Measurements from ENCODE around the gene RARRES1. TPM values are rescaled to one million over a fixed set of nuclear protein-coding genes. Genes with fewer than 3 reads are reported as not detected.

RARRES1 gene
- total and polyA plus RNA-seq, 5 donors: 25.5 to 149 (median 62.9) TPM

DNA sequence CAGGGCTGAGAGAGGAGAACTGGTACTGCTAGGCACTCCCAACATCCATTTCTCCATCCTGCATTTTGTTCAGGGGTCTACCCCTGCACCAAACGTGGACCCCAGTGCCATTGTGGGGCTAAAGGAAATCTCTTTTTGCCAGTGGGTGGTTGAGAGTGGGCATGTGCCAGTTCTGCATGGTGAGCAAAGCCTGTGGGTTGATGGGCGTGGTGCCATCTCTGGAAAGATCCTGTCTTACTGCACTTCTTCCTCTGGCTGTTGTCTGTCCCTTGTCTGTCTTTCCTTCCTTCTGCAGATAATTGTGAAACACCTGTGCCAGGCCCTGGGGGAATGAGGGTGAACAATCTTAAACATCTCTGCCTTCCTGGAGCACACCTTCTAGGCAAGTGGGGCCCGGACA is 1.4 kb upstream of the RARRES1 start:
- intact Hi-C loops (cut with DNase I): loop anchor here in 1 of 4 donors (5.0 kb wide), 1 partner anchor 34 kb away; no protein-coding TSS in a partner anchor
- H3K27me3 ChIP-seq (ENCODE audit: control insufficient read depth, insufficient read depth): no peaks in the 10 kb centered on the region
- peak in 1 of 3 donors; percentile 30 for DNase-seq
- no peak for ATAC-seq
- H3K9me3 ChIP-seq (ENCODE audit: control insufficient read depth, low read length): no peaks in the 10 kb centered on the region
- 82% methylated on average over 3 of the region's 3 CpGs for WGBS
- no peak overlapping the region for H3K27ac ChIP-seq (ENCODE audit: low read length)
- no peak overlapping the region for H3K4me3 ChIP-seq (ENCODE audit: low read length)
- H3K4me1 ChIP-seq (ENCODE audit: control insufficient read depth, insufficient read depth, low read length): peaks cover 3% of the 10 kb centered on the region

- intact Hi-C loops (cut with DNase I): loop anchor here in 1 of 4 donors (5.0 kb wide), 1 partner anchor 34 kb away; no protein-coding TSS in a partner anchor
- no peaks in the 10 kb centered on the region for H3K27me3 ChIP-seq (ENCODE audit: control insufficient read depth, insufficient read depth)
- WGBS: 61% methylated on average over 15 of the region's 15 CpGs
- no peak for ATAC-seq
- H3K4me1 ChIP-seq (ENCODE audit: control insufficient read depth, insufficient read depth, low read length): peaks cover 3% of the 10 kb centered on the region
- no peak overlapping the region for H3K27ac ChIP-seq (ENCODE audit: low read length)
- H3K9me3 ChIP-seq (ENCODE audit: control insufficient read depth, low read length): no peaks in the 10 kb centered on the region
- H3K4me3 ChIP-seq (ENCODE audit: low read length): no peak overlapping the region
- no peak for DNase-seq
Observed at GRCh38 chr3:158732856-158733200, 571 bp upstream of the RARRES1 start.

DNA sequence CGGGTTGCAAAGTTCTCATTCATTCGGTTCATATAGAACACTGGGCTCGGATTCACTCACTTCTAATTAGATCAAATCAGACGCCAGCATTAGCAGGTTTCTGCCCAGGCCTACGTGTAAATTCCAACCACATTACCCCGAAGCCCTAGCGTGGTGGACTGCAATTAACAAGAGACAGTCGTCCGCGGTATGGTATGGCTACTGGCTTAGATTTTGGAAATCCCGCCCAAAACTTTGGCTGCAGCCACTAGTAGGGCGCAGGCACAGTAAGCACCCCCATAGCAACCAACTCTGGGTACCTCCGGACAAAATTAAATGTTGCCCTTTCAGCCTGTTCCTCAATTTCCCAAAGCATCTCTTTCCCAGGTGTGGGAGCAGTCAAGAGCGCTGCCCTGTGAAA is 771 bp downstream of the RARRES1 start:
- H3K4me3 ChIP-seq (ENCODE audit: low read length): peak overlapping the region; percentile 63
- H3K4me1 ChIP-seq (ENCODE audit: control insufficient read depth, insufficient read depth, low read length): peaks cover 3% of the 10 kb centered on the region

GRCh38 chr3:158728851-158729250 is 3.4 kb downstream of the RARRES1 start:
- Histone ChIP-seq H3K4me3 (ENCODE audit: low read length) (no peak overlapping the region), H3K4me1 (ENCODE audit: control insufficient read depth, insufficient read depth, low read length) (peaks cover 11% of the 10 kb centered on the region), H3K9me3 (ENCODE audit: control insufficient read depth, low read length) (no peaks in the 10 kb centered on the region), H3K27ac (ENCODE audit: low read length) (no peak overlapping the region), H3K27me3 (ENCODE audit: control insufficient read depth, insufficient read depth) (no peaks in the 10 kb centered on the region)
- intact Hi-C loops (cut with DNase I): loop anchor here in 1 of 4 donors (5.0 kb wide), 1 partner anchor 63 kb away; no protein-coding TSS in a partner anchor
- DNase-seq (no peak), ATAC-seq (no peak)

More for the DNA sequence above, 771 bp downstream of the RARRES1 start:
- WGBS: 54% methylated on average over 14 of the region's 14 CpGs
- ATAC-seq: no peak
- DNase-seq: no peak
- no peaks in the 10 kb centered on the region for H3K27me3 ChIP-seq (ENCODE audit: control insufficient read depth, insufficient read depth)
- no peaks in the 10 kb centered on the region for H3K9me3 ChIP-seq (ENCODE audit: control insufficient read depth, low read length)
- intact Hi-C loops (cut with DNase I): loop anchor here in 1 of 4 donors (5.0 kb wide), 1 partner anchor 36 kb away; no protein-coding TSS in a partner anchor
- peak overlapping the region; percentile 14 for H3K27ac ChIP-seq (ENCODE audit: low read length)

GRCh38 chr3:158728061-158728377 is 4.2 kb downstream of the RARRES1 start:
- Histone ChIP-seq H3K4me1 (ENCODE audit: control insufficient read depth, insufficient read depth, low read length) (peaks cover 12% of the 10 kb centered on the region), H3K27ac (ENCODE audit: low read length) (no peak overlapping the region), H3K4me3 (ENCODE audit: low read length) (no peak overlapping the region), H3K27me3 (ENCODE audit: control insufficient read depth, insufficient read depth) (no peaks in the 10 kb centered on the region), H3K9me3 (ENCODE audit: control insufficient read depth, low read length) (no peaks in the 10 kb centered on the region)
- WGBS: 49% methylated on average over 4 of the region's 4 CpGs
- ATAC-seq (no peak), DNase-seq (no peak)
- intact Hi-C loops (cut with DNase I): loop anchor here in 1 of 4 donors (5.0 kb wide), 1 partner anchor 64 kb away; no protein-coding TSS in a partner anchor

GRCh38 chr3:158727206-158728060 is 4.8 kb downstream of the RARRES1 start:
- Histone ChIP-seq H3K27me3 (ENCODE audit: control insufficient read depth, insufficient read depth) (no peaks in the 10 kb centered on the region), H3K9me3 (ENCODE audit: control insufficient read depth, low read length) (no peaks in the 10 kb centered on the region), H3K4me3 (ENCODE audit: low read length) (no peak overlapping the region), H3K4me1 (ENCODE audit: control insufficient read depth, insufficient read depth, low read length) (peaks cover 14% of the 10 kb centered on the region), H3K27ac (ENCODE audit: low read length) (peak overlapping the region; percentile 22)
- WGBS: 33% methylated on average over 10 of the region's 10 CpGs
- intact Hi-C loops (cut with DNase I): loop anchor here in 3 of 4 donors (2.0 to 5.0 kb wide), 2 partner anchors 63 to 65 kb away; no protein-coding TSS in a partner anchor
- DNase-seq (no peak), ATAC-seq (peak in 1 of 2 donors; percentile 7)

- Histone ChIP-seq H3K27ac (ENCODE audit: low read length) (peak overlapping the region; percentile 87), H3K4me3 (ENCODE audit: low read length) (no peak overlapping the region), H3K27me3 (ENCODE audit: control insufficient read depth, insufficient read depth) (no peaks in the 10 kb centered on the region), H3K4me1 (ENCODE audit: control insufficient read depth, insufficient read depth, low read length) (peaks cover 10% of the 10 kb centered on the region), H3K9me3 (ENCODE audit: control insufficient read depth, low read length) (no peaks in the 10 kb centered on the region)
- WGBS: 25% methylated on average over 9 of the region's 9 CpGs
- intact Hi-C loops (cut with DNase I): loop anchor here in 3 of 4 donors (2.0 to 5.0 kb wide), 2 partner anchors 65 to 67 kb away; no protein-coding TSS in a partner anchor
- peak; percentile 81 to 85 for ATAC-seq
- peak; percentile 61 to 73 (median 70) for DNase-seq
Observed at GRCh38 chr3:158725348-158726011, 6.8 kb downstream of the RARRES1 start.

DNA sequence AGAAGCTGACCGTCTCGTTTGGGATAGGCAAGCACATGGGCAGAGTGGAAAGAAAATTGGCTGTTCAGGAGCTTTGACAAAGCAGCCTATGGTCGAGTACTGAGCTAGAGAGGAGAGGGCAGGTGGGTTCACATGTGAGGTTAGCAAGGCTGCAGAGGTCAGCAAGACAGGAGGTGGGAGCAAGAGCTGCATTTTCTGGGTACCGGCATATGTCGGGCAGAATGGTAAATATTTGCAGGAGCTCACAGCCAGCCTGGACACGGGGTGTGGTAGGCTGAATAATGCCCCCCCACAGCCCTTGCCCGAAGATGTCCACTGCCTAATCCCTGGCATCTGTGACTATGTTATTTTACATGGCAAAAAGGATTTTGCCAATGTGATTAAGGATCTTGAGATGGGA is 8.3 kb downstream of the RARRES1 start:
- Histone ChIP-seq H3K9me3 (ENCODE audit: control insufficient read depth, low read length) (no peaks in the 10 kb centered on the region), H3K27ac (ENCODE audit: low read length) (peak overlapping the region; percentile 13), H3K4me1 (ENCODE audit: control insufficient read depth, insufficient read depth, low read length) (peaks cover 10% of the 10 kb centered on the region), H3K4me3 (ENCODE audit: low read length) (no peak overlapping the region), H3K27me3 (ENCODE audit: control insufficient read depth, insufficient read depth) (no peaks in the 10 kb centered on the region)
- ATAC-seq (no peak), DNase-seq (no peak)
- WGBS: 95% methylated on average over 7 of the region's 7 CpGs
- intact Hi-C loops (cut with DNase I): no loop called here

- no peak overlapping the region for H3K4me3 ChIP-seq (ENCODE audit: low read length)
- no peak overlapping the region for H3K27ac ChIP-seq (ENCODE audit: low read length)
- WGBS: 86% methylated on average over 1 of the region's 1 CpG
- intact Hi-C loops (cut with DNase I): no loop called here
- H3K9me3 ChIP-seq (ENCODE audit: control insufficient read depth, low read length): no peaks in the 10 kb centered on the region
- ATAC-seq (no peak), DNase-seq (no peak)
- H3K4me1 ChIP-seq (ENCODE audit: control insufficient read depth, insufficient read depth, low read length): peaks cover 16% of the 10 kb centered on the region
- H3K27me3 ChIP-seq (ENCODE audit: control insufficient read depth, insufficient read depth): no peaks in the 10 kb centered on the region
Observed at GRCh38 chr3:158722108-158722507, 10.1 kb downstream of the RARRES1 start.

GRCh38 chr3:158718490-158719170 is 13.6 kb downstream of the RARRES1 start:
- no peaks in the 10 kb centered on the region for H3K9me3 ChIP-seq (ENCODE audit: control insufficient read depth, low read length)
- DNase-seq: no peak
- ATAC-seq: peak in 1 of 2 donors; percentile 25
- no peak overlapping the region for H3K27ac ChIP-seq (ENCODE audit: low read length)
- intact Hi-C loops (cut with DNase I): no loop called here
- peaks cover 14% of the 10 kb centered on the region for H3K4me1 ChIP-seq (ENCODE audit: control insufficient read depth, insufficient read depth, low read length)
- no peaks in the 10 kb centered on the region for H3K27me3 ChIP-seq (ENCODE audit: control insufficient read depth, insufficient read depth)
- WGBS: 66% methylated on average over 5 of the region's 5 CpGs
- no peak overlapping the region for H3K4me3 ChIP-seq (ENCODE audit: low read length)

Measured in right cardiac atrium (tissue), 5 donors.